HepG2 (cell line): ENCODE measurements around the gene IGFALS. TPM values are rescaled to one million over a fixed set of nuclear protein-coding genes. Genes with fewer than 3 reads are reported as not detected.

Experiments used
- ATAC-seq: fragments of 200-7000 bp; cut with Tn5 transposase; 3 replicates; pipeline ENCODE4 v1.9.1; 2020; ENCODE audit warnings: mild to moderate bottlenecking, moderate library complexity
- BruUV-seq: library from RNA; stranded (reverse); fragments of 400-500 nt; replicated peaks from 2 replicates; lab custom pipeline; 2021; lab: Mats Ljungman, UMichigan
- CTCF ChIA-PET: fragments of 300-600 bp; formaldehyde crosslinking; extraction: SDS; loops from one replicate; lab custom pipeline; 2021; ENCODE audit warnings: low total read pairs, inconsistent platforms, low intra/inter-chr PET ratio; lab: Yijun Ruan, JAX
- POLR2A ChIA-PET: fragments of 350-600 bp; sonication (Branson Sonifier 250); formaldehyde crosslinking; loops from one replicate; lab custom pipeline; 2020; ENCODE audit warnings: antibody characterized with exemption, inconsistent platforms; lab: Yijun Ruan, JAX
- DNase-seq: peaks from one replicate; pipeline ENCODE4 v3.0.0-alpha.2; 2015; ENCODE audit warnings: low spot score
- FAIRE-seq: peaks from 3 replicates; lab custom pipeline; 2011; peaks lifted over from hg19 to GRCh38; lab: Jason Lieb, UNC
- H2AFZ ChIP-seq: one replicate; pipeline ENCODE4 v1.6.1; 2011; ENCODE audit warnings: low read length, inconsistent platforms
- H3K27ac ChIP-seq: fragments of 300-600 bp; 3 replicates; pipeline ENCODE4 v1.8.0; 2011; ENCODE audit warnings: mixed run types, mild to moderate bottlenecking, mixed read lengths, low read length, inconsistent platforms; ENCODE audit not compliant: insufficient read depth; ENCODE audit errors: extremely low read length
- H3K27me3 ChIP-seq, 2 experiments: fragments of 200-600 bp in 1 of 2; 2 replicates in 1 of 2; 3 replicates in 1 of 2; pipeline versions ENCODE4 v1.6.0 to v1.8.0; 2011; ENCODE audit warnings: low read length in 2 of 2, mild to moderate bottlenecking in 2 of 2, moderate library complexity in 2 of 2, inconsistent platforms in 1 of 2; ENCODE audit not compliant: insufficient read depth in 2 of 2, control insufficient read depth in 1 of 2
- H3K36me3 ChIP-seq, 2 experiments: fragments of 200-600 bp in 1 of 2; replicated peaks in 1 of 2; 2 replicates in 1 of 2; 3 replicates in 1 of 2; pipeline versions ENCODE4 v1.5.1 to v1.8.0; 2011; ENCODE audit warnings: low read length in 2 of 2, inconsistent platforms in 1 of 2; ENCODE audit not compliant: insufficient read depth in 2 of 2, control insufficient read depth in 1 of 2
- H3K4me1 ChIP-seq: 2 replicates; pipeline ENCODE4 v1.5.1; 2012; ENCODE audit warnings: low read length, inconsistent platforms; ENCODE audit not compliant: insufficient read depth
- H3K4me2 ChIP-seq: 2 replicates; pipeline ENCODE4 v1.6.0; 2011; ENCODE audit warnings: low read depth, low read length, inconsistent platforms
- H3K4me3 ChIP-seq, 3 experiments: fragments of 200-600 bp in 1 of 3; sonication (generic), shearing (Covaris generic) in 1 of 3; replicated peaks in 1 of 3; 2 replicates each; pipeline ENCODE4 v1.5.1; 2011 to 2016; ENCODE audit warnings: low read length in 3 of 3, inconsistent platforms in 2 of 3, low read depth in 2 of 3, mild to moderate bottlenecking in 2 of 3, control low read depth in 1 of 3, mixed read lengths in 1 of 3; ENCODE audit not compliant: insufficient read depth in 1 of 3
- H3K79me2 ChIP-seq: one replicate; pipeline ENCODE4 v1.6.1; 2011; ENCODE audit warnings: low read length, inconsistent platforms; ENCODE audit not compliant: insufficient read depth
- H3K9ac ChIP-seq: 2 replicates; pipeline ENCODE4 v1.6.0; 2011; ENCODE audit warnings: mild to moderate bottlenecking, low read depth, low read length, inconsistent platforms; ENCODE audit not compliant: insufficient read depth
- H3K9me3 ChIP-seq: 2 replicates; pipeline ENCODE4 v1.5.1; 2012; ENCODE audit warnings: mild to moderate bottlenecking, low read length
- H4K20me1 ChIP-seq: 2 replicates; pipeline ENCODE4 v1.6.0; 2011; ENCODE audit warnings: inconsistent platforms, mild to moderate bottlenecking, low read length, moderate library complexity; ENCODE audit not compliant: insufficient read depth
- ELK4 ChIP-seq: sonication (generic); formaldehyde crosslinking; IDR thresholded peaks from 2 replicates; pipeline ENCODE4 v1.9.0; 2021; ENCODE audit warnings: missing genetic modification reagents, borderline replicate concordance
- GATA4 ChIP-seq: sonication (generic); IDR thresholded peaks from 2 replicates; pipeline ENCODE4 v1.6.1; 2016; ENCODE audit warnings: antibody characterized with exemption, low read depth, borderline replicate concordance
- GTF3A ChIP-seq: sonication (generic); formaldehyde crosslinking; conservative IDR thresholded peaks from 2 replicates; pipeline ENCODE4 v1.4.0; 2020; ENCODE audit warnings: mild to moderate bottlenecking, missing genetic modification reagents
- MTA1 ChIP-seq: sonication (generic); formaldehyde crosslinking; IDR thresholded peaks from 2 replicates; pipeline ENCODE4 v1.4.0; 2020; ENCODE audit warnings: missing genetic modification reagents, mild to moderate bottlenecking, borderline replicate concordance
- RBAK ChIP-seq: sonication (generic); formaldehyde crosslinking; IDR thresholded peaks from 2 replicates; pipeline ENCODE4 v1.5.1; 2020; ENCODE audit warnings: mild to moderate bottlenecking, missing genetic modification reagents
- SSRP1 ChIP-seq: IDR thresholded peaks from 2 replicates; pipeline ENCODE4 v1.6.1; 2016; ENCODE audit warnings: control low read depth
- ZBTB44 ChIP-seq: sonication (generic); formaldehyde crosslinking; IDR thresholded peaks from 2 replicates; pipeline ENCODE4 v1.4.0; 2020; ENCODE audit warnings: missing genetic modification reagents
- ZNF496 ChIP-seq: sonication (generic); formaldehyde crosslinking; IDR thresholded peaks from 2 replicates; pipeline ENCODE4 v1.8.1; 2023; ENCODE audit warnings: mild to moderate bottlenecking, moderate library complexity, missing genetic modification reagents; ENCODE audit not compliant: insufficient replicate concordance
- WGBS: methylation state at CpG from one replicate; pipeline ENCODE4 v1.1.6; 2017; ENCODE audit warnings: low lambda C conversion rate; 5-methylcytosine and 5-hydroxymethylcytosine counted together
- in situ Hi-C: cut with HindIII; loops from 2 replicates; pipeline ENCODE4 v1.10.0; 2017; ENCODE audit warnings: low pct_unique_long_range_greater_than_20kb; ENCODE audit not compliant: extremely low pct_ligation_motif_present
- intact Hi-C: fragments of 100-400 bp; cut with micrococcal nuclease; formaldehyde crosslinking; loops from one replicate; pipeline ENCODE4 v1.10.0; 2022; ENCODE audit not compliant: unreplicated experiment
- polyA plus RNA-seq, 8 experiments: library from polyadenylated mRNA; depleted of rRNA in 3 of 8; stranded (reverse) in 7 of 8; unstranded in 1 of 8; fragments of >200 nt; fragmentation: Illumina TruSeq in 4 of 8; extraction: Trizol in 4 of 8; gene quantifications; 2 replicates each; pipeline versions ENCODE4 v1.2.1 to v1.2.3, GENCODE V29; 2011 to 2016; ENCODE audit warnings: low read depth in 4 of 8, missing spikeins in 1 of 8, mixed read lengths in 1 of 8; ENCODE audit not compliant: insufficient read depth in 1 of 8
- total RNA-seq, 5 experiments: library from RNA; depleted of rRNA; stranded (reverse); fragments of >200 nt; fragmentation: Illumina TruSeq; extraction: Trizol; gene quantifications; 2 replicates each; pipeline ENCODE4 v1.2.3, GENCODE V29; 2016; ENCODE audit warnings: low read depth in 1 of 5
- TF ChIP-seq, protein P1 (sequence below): sonication (generic); formaldehyde crosslinking; IDR thresholded peaks from 2 replicates; pipeline ENCODE4 v1.5.1; 2020; ENCODE audit warnings: missing genetic modification reagents, mild to moderate bottlenecking, borderline replicate concordance
- TF ChIP-seq, protein P2 (sequence below): sonication (generic); formaldehyde crosslinking; IDR thresholded peaks from 2 replicates; pipeline ENCODE4 v1.4.0; 2020; ENCODE audit warnings: missing genetic modification reagents, mild to moderate bottlenecking, borderline replicate concordance
- TF ChIP-seq, protein P3 (sequence below): sonication (generic); formaldehyde crosslinking; IDR thresholded peaks from 2 replicates; pipeline ENCODE4 v1.4.0; 2020; ENCODE audit warnings: missing genetic modification reagents

IGFALS gene
- total and polyA plus RNA-seq, 2 of the 13 experiments (the other 11 are each of a cell fraction or from before 2014, with no cell fraction given), result 0.34 to 2.4 TPM

DNA sequence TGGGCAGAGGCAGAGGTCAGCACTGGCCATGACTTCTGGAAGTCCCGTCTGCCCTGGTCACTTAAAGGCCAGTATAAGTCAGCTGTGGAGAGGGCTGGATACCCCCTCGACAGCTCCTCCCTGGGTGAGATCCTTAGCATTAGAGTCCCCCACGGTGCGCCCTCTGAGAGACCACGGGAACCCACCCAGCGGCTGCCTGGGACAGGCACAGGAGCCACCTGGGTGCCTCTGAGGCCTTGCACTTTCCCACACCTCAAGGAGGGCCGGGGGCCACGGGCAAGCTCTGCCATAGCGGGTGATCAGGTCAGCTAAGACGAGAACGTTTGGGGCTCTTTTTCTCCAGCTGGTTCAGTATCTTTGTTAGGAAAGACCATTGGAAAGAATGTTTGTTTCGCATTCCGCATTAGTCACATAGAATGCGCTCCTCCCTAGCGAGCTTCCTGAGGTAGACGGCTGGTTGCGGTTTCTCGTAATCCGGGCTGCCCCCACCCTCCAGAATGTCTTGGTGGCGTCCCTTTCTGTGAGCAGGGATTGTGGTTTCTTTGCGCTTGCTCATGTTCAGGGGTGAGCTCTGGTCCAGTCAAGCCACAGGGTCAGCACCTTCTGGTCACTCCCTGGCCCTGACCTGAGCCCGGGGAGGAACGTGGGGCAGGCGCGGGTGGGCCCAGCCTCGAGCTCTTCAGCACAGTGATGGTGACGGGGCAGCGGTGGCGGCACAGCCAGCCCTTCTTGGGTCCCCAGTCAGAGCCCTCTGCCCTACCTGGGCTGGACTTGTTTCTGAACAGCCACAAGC lies 47.4 kb downstream of the IGFALS start (continued):
- TF ChIP-seq ZBTB44, result no peak

GRCh38 chr16:1745181-1745899 lies 48.2 kb downstream of the IGFALS start:
- FAIRE-seq, result no peak
- no peak for ATAC-seq
- CTCF ChIA-PET, result no interaction called here
- Histone ChIP-seq H3K27ac (no peak overlapping the region), H3K9ac (no peak overlapping the region), H3K4me1 (no peaks in the 10 kb centered on the region), H4K20me1 (no peaks in the 10 kb centered on the region), H3K4me2 (no peak overlapping the region), H3K27me3 (no peaks in the 10 kb centered on the region), H3K36me3 (peaks cover 15 to 50% of the 10 kb centered on the region in 2 experiments; a peak in 4 of 5 replicates), H3K4me3 (no peak overlapping the region), H3K9me3 (no peaks in the 10 kb centered on the region), H3K79me2 (no peaks in the 10 kb centered on the region), H2AFZ (no peak overlapping the region)
- in situ Hi-C loops, result no loop called here
- no peak for DNase-seq
- POLR2A ChIA-PET, result no interaction called here
- BruUV-seq, result TSS peak; percentile 24
- WGBS, result 96% methylated on average over 14 of the region's 25 CpGs
- intact Hi-C loops, result no loop called here
- TF ChIP-seq GATA4, result no peak
- TF ChIP-seq, protein P1, sequence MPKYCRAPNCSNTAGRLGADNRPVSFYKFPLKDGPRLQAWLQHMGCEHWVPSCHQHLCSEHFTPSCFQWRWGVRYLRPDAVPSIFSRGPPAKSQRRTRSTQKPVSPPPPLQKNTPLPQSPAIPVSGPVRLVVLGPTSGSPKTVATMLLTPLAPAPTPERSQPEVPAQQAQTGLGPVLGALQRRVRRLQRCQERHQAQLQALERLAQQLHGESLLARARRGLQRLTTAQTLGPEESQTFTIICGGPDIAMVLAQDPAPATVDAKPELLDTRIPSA (CRISPR knock-in tag), result no peak
- TF ChIP-seq RBAK (CRISPR knock-in tag), result no peak
- TF ChIP-seq ELK4, result no peak
- TF ChIP-seq, protein P2, sequence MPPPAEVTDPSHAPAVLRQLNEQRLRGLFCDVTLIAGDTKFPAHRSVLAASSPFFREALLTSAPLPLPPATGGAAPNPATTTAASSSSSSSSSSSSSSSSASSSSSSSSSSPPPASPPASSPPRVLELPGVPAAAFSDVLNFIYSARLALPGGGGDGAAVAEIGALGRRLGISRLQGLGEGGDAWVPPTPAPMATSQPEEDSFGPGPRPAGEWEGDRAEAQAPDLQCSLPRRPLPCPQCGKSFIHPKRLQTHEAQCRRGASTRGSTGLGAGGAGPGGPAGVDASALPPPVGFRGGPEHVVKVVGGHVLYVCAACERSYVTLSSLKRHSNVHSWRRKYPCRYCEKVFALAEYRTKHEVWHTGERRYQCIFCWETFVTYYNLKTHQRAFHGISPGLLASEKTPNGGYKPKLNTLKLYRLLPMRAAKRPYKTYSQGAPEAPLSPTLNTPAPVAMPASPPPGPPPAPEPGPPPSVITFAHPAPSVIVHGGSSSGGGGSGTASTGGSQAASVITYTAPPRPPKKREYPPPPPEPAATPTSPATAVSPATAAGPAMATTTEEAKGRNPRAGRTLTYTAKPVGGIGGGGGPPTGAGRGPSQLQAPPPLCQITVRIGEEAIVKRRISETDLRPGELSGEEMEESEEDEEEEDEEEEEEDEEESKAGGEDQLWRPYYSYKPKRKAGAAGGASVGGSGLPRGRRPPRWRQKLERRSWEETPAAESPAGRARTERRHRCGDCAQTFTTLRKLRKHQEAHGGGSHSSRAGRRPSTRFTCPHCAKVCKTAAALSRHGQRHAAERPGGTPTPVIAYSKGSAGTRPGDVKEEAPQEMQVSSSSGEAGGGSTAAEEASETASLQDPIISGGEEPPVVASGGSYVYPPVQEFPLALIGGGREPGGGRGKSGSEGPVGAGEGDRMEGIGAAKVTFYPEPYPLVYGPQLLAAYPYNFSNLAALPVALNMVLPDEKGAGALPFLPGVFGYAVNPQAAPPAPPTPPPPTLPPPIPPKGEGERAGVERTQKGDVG (CRISPR knock-in tag), result no peak
- no peak for TF ChIP-seq MTA1 (CRISPR knock-in tag)
- no peak for TF ChIP-seq GTF3A (CRISPR knock-in tag)
- no peak for TF ChIP-seq SSRP1 (CRISPR knock-in tag)
- no peak for TF ChIP-seq ZNF496 (CRISPR knock-in tag)
- TF ChIP-seq, protein P3, sequence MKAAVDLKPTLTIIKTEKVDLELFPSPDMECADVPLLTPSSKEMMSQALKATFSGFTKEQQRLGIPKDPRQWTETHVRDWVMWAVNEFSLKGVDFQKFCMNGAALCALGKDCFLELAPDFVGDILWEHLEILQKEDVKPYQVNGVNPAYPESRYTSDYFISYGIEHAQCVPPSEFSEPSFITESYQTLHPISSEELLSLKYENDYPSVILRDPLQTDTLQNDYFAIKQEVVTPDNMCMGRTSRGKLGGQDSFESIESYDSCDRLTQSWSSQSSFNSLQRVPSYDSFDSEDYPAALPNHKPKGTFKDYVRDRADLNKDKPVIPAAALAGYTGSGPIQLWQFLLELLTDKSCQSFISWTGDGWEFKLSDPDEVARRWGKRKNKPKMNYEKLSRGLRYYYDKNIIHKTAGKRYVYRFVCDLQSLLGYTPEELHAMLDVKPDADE (CRISPR knock-in tag), result no peak
